GM18909 (cell line): Measurements from ENCODE around the gene PCGF2.

Experiments used
- ATAC-seq: cut with Tn5 transposase; IDR thresholded peaks from one replicate; pipeline ENCODE4 v1.9.1; 2021; ENCODE audit warnings: mild to moderate bottlenecking; ENCODE audit not compliant: unreplicated experiment, poor library complexity

The PCGF2 gene

GRCh38 chr17:38719943-38720641 is 28.0 kb downstream of the PCGF2 start:
- ATAC-seq = no peak

- ATAC-seq = no peak
Observed at GRCh38 chr17:38719289-38719942, 28.7 kb downstream of the PCGF2 start.

DNA sequence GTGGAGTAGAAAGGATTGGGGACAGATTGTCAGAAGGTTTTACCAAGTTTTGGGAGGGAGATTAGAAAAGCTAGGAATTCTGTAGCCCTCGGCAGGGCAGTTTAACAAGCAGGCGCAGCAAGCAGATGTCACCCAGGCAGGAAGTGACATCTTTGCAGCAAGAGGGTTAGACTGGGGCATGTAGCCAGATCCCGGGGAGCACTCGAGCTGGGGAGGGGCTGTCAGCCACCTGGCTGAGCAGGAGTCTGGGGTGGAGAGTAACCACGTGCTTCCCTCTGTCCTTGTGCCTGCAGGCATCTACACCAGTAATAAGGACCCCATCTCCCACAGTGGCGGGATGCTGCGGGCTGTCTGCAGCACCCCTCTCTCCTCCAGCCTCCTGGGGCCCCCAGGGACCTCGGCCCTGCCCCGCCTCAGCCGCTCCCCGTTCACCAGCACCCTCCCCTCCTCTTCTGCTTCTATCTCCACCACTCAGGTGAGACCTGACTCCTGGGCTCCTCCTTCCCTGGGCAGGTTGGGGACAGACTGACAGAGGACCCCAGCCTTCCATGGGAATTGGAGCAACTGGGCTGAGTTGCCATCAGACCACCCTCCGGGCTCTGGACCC is 30.9 kb downstream of the PCGF2 start:
- no peak for ATAC-seq

- no peak for ATAC-seq
Observed at GRCh38 chr17:38716368-38717005, 31.6 kb downstream of the PCGF2 start.

DNA sequence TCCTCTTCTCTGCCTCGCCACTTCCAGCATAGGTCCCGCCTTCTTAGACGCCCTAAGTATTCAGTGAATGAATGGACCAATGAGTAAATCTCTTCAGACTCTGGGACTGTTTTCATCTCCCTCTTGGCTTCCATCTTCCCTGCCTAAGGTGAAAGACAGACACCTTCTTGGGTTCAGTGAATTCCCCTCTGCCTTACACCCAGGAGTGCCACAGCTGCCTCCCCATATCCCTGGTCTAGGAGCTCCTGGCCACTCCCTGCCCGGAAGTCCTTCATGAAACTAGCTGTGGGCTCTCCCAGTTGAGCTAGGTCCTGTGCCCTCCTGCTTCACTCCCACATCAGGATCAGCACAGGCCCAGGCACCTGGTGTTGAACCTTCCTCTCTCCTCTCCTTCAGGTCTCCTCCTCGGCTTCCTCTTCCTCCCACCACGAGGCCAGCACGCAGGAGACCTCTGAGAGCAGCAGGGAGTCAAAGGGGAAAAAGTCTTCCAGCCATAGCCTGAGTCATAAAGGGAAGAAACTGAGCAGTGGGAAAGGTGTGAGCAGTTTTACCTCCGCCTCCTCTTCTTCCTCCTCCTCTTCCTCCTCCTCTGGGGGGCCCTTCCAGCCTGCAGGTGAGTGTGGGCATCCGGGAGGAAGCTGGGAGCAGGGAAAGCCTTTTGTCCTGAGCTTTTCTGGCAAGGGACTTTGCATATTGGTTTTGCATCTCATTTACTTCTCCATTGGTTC is 32.8 kb downstream of the PCGF2 start:
- no peak for ATAC-seq

- ATAC-seq = no peak
Observed at GRCh38 chr17:38713456-38714075, 34.6 kb downstream of the PCGF2 start.

- ATAC-seq = no peak
Observed at GRCh38 chr17:38712593-38712992, 35.5 kb downstream of the PCGF2 start.

DNA sequence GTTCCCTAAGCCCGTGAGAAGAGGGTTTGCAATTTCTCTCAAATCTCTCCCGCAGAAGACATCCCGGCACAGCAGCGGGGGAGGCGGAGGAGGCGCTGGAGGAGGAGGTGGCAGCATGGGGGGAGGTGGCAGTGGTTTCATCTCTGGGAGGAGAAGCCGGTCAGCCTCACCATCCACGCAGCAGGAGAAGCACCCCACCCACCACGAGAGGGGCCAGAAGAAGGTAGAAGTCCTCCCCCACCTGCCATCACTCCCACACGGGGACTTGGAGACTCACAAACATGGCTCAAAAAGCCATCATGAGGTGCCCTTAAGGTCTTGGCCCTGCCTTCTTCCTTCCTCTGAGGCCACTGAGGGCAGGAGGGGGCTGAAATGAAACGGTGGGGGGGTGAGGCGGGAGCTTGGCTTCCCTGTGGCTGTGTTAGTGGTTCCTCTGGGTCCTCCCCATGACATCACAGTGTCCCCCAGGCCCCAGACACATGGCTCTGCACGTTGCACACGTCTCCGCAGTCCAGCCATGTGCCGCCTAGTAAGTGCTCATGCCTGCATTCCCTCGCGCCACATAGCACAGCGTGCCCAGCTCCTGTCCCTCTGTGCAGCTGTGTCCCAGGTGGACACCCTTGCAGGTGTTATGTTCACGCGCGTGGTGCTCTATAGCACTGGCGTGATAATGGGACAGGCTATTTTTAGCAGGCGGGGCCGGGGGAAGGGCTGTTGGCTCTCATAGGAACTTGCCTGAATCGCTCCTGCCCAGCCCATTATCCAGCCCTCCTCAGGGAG is 36.2 kb downstream of the PCGF2 start:
- ATAC-seq = no peak

DNA sequence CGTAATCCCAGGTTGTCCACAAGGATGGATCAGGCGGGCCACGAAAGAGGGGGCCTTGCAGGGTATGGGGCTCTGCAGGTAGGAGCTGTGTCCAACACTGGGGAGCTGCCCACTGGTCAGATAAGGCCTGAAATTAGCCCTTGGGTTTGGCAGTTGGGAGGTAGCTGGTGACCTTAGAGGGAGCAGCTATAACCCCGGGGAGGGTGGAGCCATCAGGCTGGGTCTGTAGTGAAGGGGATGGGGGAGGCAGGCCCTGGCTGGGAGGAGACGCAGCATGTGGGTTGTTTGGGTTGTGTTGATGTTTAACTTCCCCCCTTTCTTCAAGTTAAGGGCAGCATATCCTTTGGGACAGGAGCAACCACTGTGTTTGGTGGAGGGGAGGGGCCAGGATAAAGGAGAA is 37.2 kb downstream of the PCGF2 start:
- ATAC-seq = no peak

DNA sequence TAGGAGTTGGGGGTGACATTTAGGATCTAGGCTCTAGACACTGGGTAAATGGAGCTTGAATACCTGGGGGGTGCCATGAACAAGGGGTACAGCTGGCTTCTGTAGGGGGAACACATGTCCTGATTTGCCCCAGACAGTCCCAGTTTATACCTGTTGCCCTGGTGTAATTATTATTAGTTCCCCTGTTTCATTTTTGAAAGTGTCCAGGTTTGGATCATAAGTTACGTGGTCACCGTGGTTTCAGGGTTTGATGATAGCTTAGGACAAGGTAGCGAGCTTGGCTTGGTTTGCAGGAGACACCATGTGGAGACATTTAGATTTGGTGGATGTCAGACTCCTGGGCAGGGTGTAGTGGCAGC is 37.6 kb downstream of the PCGF2 start:
- no peak for ATAC-seq

DNA sequence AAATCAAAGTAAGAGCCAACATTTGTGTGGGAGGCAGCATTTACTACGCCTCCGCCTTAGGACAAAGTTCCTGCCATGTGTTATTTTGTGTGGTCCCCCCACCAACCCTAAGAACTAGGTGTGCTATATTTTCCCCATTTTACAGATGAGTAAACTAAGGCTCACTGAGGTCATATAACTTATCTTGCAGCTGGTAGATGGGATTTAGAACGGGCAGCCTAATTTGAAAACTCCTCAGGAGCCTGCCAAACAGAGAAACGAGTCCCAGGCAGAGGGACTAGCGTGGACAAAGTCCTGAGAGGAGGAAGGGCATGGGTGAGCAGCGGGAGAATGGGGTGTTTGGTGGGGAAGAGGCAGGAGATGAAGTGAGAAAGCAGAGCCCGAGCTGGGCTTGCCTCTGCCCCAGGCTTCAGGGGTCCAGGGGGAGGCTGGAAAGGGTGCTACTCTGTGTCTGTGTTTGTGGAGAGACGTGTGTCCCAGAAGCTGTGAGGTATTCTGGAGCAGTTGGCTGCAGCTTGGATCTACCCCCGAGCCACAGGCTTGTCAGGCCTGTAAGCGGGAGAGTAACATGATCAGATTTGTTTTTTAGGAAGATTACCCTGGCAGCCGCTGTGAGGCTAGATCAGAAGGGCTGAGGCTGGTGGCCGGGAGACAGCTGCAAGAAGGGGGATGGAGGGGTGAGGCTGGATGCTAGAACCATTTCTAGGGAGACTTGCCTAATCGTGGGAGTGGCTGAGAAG is 38.1 kb downstream of the PCGF2 start:
- ATAC-seq = no peak

GRCh38 chr17:38709104-38709820 is 38.9 kb downstream of the PCGF2 start:
- ATAC-seq = no peak

GRCh38 chr17:38707678-38708351 is 40.3 kb downstream of the PCGF2 start:
- no peak for ATAC-seq

GRCh38 chr17:38706505-38707216 is 41.5 kb downstream of the PCGF2 start:
- ATAC-seq = no peak

DNA sequence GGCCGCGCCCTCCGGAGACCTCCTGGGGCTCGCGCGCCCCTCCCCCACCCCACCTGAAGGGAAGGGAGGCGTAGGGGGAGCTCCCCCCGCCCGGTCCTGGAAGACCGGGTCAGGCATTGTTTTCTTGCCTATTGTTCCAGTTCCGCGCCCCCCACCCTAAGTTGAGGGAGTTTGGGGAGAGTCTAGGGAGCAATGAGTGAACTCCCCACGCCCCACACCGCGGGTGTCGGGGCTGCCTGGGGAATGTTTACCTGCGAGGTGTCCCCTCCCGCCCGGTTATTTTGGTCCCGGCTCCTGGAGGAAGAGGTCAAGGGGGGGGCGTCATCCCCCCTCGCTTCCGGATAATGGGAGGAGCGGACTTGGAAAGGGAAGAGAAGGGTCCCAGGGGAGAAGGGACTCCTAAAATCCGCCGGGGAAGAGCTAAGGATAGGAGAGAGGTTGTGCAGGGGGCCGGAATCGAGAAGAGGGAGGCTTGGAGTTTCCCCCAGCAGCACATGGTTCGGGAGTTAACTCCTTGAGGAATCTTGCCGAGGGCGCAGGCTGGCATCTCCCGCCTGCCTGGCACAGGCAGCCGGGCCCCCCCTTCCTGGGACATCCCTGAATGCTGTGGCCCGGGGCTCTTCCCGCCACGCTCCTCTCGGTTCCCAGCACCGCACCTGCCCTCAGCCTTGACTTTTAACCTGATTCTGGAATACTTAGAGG is 42.2 kb downstream of the PCGF2 start:
- ATAC-seq = no peak

GRCh38 chr17:38705523-38705802 is 42.7 kb downstream of the PCGF2 start:
- no peak for ATAC-seq
